Hematopoietic multipotent progenitor cell treated with erythropoietin and hydrocortisone succinate and interleukin-3 and kit ligand, for 17 days (in vitro differentiated cells): ENCODE measurements around the gene WDR93.

Experiments used
- DNase-seq: peaks from one replicate; pipeline ENCODE4 v3.0.0-alpha.2; 2015; ENCODE audit warnings: low spot score

Gene WDR93

GRCh38 chr15:89749526-89749925 is 58.9 kb downstream of the WDR93 start:
- no peak for DNase-seq

GRCh38 chr15:89749951-89750559 is 59.4 kb downstream of the WDR93 start:
- no peak for DNase-seq

GRCh38 chr15:89750560-89751542 is 60.2 kb downstream of the WDR93 start, which contains the start of gene MESP1:
TSS of gene MESP1 (minus strand) at chr15:89751249. CDS start at chr15:89751231, 18 bp downstream.
- peak; percentile 85 for DNase-seq

DNA sequence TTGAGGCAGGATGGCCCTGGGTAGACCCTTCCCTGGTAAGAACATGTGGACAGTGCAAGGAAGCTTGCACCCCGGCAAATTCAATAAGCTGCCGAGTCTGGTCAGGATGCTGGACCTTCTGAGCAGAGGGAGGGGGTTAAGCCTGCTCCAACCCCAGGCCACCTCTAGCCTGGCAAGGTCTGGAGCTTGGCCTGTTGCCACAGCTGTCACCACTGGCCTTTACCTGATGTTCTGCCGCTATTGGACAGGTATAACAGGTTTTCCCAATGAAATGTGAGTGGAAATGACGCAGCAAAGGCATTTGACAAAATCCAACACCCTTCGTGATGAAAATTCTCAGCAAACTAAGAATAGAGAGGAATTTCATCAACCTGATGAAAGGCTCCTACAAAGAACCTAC is 61.1 kb downstream of the WDR93 start:
- no peak for DNase-seq

DNA sequence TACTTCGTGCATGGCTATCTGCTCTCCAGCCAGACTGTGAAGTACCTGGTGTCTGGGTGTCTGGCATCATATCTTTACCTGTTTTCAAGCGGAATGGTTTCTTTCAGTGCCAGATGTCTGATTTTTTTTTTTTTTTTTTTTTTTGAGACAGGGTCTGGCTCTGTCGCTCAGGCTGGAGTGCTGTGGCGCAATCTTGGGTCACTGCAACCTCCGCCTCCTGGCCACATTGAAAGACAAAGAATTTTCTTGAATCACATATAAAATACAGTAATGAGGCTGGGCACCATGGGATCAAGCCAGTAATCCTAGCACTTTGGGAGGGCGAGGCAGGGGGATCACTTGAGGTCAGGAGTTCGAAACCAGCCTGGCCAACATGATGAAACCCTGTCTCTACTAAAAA is 63.2 kb downstream of the WDR93 start:
- DNase-seq = no peak

- no peak for DNase-seq
These were observed 63.9 kb downstream of the WDR93 start for GRCh38 chr15:89754361-89755154.

DNA sequence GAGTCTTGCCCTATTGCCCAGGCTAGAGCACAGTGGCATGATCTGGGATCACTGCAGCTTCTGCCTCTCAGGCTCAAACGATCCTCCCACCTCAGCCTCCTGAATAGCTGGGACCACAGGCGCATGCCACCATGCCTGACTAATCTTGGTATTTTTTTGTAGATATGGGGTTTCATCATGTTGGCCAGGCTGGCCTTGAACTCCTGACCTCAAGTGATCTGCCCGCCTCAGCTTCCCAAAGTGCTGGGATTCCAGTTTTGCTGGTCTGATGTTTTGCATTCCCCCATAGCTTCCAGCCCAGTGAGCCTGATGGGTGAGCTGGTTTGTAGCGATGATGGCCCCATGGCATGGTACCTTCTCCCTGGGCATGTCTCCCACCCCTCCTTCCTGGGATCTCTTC is 65.1 kb downstream of the WDR93 start:
- DNase-seq = no peak

DNA sequence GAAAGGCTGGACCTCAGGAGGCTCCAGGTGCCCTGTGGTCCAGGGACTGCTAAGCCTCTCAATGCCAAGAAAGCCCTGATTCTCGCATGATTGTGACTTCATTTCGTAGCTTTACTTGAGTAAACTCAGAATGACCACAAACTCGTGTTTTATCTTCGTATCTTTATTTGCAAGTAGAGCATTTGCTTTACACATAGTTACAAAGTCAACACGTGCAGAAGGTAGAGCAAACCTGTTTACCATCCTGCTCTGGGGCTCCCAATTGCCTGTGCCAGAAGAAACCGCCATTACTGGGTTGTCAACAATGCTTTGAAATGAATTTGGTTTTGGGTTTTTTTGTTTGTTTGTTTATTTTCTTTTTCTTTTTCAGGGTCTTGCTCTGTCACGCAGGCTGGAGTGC is 66.3 kb downstream of the WDR93 start:
- no peak for DNase-seq

GRCh38 chr15:89758283-89758682 is 67.7 kb downstream of the WDR93 start:
- DNase-seq = no peak

DNA sequence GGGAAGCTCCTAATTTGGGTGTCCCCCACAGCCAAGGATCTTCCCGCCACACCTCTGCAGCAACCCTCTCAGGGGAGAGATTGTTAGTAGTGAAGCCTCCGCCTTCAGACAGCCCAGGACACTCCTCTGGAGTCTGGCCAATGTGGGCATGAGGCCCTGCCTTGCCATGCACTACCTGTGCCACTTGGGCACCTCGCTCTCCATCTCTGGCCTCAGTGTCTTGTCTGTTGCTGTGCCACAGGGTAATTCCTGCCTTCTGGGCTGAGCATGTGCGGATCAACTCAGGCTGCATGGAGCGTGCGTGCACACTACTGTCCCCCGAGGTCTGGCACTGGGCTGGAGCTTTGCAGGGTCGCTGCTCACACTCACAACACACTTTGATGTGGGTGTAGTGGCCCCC is 68.4 kb downstream of the WDR93 start:
- no peak for DNase-seq

DNA sequence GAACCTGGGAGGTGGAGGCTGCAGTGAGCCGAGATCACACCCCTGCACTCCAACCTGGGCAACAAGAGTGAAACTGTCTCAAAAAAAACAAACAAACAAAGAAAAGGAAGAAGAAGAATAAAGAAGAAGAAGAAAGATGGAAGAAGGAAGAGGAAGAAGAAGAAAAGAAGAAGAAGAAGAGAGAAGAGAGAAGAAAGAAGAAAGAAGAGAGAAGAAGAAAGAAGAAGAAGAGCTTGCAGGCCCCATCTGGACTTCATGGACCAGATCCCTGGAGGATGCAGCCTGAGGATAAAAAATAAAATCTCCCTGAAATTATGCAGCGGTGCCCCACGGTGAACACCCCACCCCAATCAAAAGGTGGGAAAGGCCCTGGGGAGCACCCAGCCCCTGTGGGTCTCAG is 69.2 kb downstream of the WDR93 start:
- no peak for DNase-seq

- DNase-seq = peak; percentile 66
These were observed 69.8 kb downstream of the WDR93 start for GRCh38 chr15:89760303-89761008.

- DNase-seq = no peak
These were observed 70.6 kb downstream of the WDR93 start for GRCh38 chr15:89761009-89761831.

DNA sequence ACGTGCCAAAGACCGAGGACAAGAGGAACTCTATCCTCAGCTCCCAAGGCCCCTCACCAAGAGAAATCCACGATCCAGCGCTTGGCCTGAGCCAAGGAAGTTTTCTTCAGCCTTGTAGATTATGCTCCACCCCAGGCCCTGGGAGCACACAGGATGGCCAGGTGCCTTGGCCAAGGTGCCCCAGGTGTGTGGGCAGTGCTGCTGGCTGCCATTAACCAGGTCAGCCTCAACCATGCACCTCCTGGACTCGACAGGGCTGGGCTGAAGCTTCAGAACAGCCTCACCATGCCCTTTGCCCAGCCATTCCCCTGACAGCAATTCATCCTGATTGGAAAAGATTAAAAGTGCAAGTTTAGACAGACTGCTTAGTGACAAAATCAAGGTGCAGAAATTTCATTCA is 71.3 kb downstream of the WDR93 start:
- DNase-seq = no peak

DNA sequence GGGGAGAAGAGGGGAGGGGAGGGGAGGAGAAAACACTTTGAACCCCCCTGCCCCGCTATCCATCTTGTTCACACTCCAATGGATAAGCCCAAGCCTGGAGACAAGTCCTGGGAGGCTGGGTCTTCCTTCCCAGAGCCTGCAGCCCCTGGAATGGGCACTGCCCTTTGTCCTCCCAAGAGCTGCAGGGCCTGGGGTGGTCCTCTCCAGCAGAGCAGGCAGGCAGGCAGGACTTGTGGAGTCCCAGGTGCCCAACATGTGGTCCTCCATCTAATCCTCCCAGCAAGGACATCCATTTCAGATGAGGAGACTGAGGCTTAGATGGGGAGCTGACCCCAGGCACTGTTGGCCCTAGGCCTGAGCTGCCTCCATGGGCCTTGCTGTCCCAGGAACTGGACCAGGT is 75.1 kb downstream of the WDR93 start:
- DNase-seq = no peak

GRCh38 chr15:89766357-89767311 is 76.0 kb downstream of the WDR93 start:
- DNase-seq = no peak

- DNase-seq = no peak
These were observed 76.9 kb downstream of the WDR93 start for GRCh38 chr15:89767411-89767915.

- no peak for DNase-seq
These were observed 77.5 kb downstream of the WDR93 start for GRCh38 chr15:89768071-89768500.

- DNase-seq = no peak
These were observed 78.8 kb downstream of the WDR93 start for GRCh38 chr15:89769366-89769765.

GRCh38 chr15:89770041-89770440 is 79.4 kb downstream of the WDR93 start:
- DNase-seq = no peak
